Epidermal melanocyte (primary cell): ENCODE data around the gene PAF1.
A peak's percentile ranks its signal among the peaks of the same experiment; 100 is the strongest.

Experiments
- DNase-seq: peaks from one replicate; pipeline ENCODE4 v3.0.0; 2011; ENCODE audit warnings: low spot score; ENCODE audit not compliant: insufficient read length

Gene PAF1

GRCh38 chr19:39406656-39407409, 15.9 kb upstream of the PAF1 start, which contains the start of gene ZFP36:
ZFP36 (plus strand) TSS chr19:39406847; CDS start chr19:39406905, 58 bp downstream.
- peak; percentile 92 for DNase-seq

GRCh38 chr19:39405958-39406655, 15.2 kb upstream of the PAF1 start:
- DNase-seq: no peak

- DNase-seq: no peak
These were observed 14.5 kb upstream of the PAF1 start for GRCh38 chr19:39405261-39405957.

- peak; percentile 75 for DNase-seq
These were observed 12.7 kb upstream of the PAF1 start for GRCh38 chr19:39403331-39404312.

GRCh38 chr19:39402346-39403300, 11.7 kb upstream of the PAF1 start:
- peak; percentile 83 for DNase-seq

DNA sequence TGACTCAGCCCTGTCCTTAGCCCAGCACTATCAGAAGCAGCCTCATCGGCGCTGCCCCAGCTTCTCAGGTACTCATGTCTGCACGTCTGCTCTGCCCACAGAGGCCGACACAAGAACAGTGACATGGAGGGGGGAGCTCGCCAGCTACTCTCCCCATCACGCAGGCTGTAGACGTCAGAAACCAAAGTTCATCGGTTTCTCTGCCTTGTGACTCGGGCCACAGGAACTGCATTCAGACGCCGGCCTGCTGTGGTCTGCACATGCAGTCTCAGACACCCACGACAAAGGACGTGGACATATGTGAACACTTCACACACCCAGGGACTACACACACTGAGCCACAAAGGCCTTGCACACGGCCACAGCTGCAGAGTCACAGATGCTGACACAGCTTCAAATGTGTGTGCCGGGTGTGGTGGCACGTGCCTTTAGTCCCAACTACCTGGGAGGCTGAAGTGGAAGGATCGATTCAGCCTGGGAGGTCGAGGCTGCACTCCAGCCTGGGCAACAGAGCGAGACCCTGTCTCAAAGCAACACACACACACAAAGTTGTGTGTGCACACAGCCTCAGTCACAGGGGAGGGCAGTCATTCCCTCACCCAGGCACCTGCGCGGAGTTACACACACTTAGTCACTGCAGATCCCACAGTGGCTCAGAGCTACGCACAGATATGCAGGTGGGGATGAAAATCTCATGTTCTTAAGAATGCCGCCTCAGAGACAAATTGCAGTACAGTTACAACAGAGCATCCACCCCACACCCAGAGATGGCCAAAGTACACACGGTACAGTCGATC, 10.8 kb upstream of the PAF1 start:
- no peak for DNase-seq

DNA sequence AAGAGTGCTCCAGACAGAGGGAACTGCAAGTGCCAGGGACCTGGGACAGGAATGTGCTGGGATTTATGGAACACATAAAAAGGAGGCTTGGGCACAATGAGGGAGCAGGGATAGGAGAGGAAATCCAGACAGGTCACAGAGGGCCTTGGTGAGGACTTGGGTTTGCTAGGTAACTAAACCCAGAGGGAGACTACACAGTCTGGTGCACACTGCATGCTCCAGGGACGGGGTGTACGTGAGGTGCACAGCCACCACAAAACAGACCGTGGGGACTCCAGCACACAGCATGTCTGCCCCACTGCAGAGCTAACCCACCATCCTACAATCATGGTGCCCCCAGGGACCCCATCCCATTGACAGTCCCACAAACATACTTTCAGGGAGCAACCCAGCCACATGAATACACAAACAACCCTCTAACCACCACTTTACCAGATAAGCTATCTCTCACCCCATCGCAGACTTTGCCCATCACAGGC, 10.2 kb upstream of the PAF1 start:
- DNase-seq: no peak

- no peak for DNase-seq
These were observed 9.2 kb upstream of the PAF1 start for GRCh38 chr19:39400061-39400460.

- DNase-seq: no peak
These were observed 8.8 kb upstream of the PAF1 start for GRCh38 chr19:39399668-39400050.

DNA sequence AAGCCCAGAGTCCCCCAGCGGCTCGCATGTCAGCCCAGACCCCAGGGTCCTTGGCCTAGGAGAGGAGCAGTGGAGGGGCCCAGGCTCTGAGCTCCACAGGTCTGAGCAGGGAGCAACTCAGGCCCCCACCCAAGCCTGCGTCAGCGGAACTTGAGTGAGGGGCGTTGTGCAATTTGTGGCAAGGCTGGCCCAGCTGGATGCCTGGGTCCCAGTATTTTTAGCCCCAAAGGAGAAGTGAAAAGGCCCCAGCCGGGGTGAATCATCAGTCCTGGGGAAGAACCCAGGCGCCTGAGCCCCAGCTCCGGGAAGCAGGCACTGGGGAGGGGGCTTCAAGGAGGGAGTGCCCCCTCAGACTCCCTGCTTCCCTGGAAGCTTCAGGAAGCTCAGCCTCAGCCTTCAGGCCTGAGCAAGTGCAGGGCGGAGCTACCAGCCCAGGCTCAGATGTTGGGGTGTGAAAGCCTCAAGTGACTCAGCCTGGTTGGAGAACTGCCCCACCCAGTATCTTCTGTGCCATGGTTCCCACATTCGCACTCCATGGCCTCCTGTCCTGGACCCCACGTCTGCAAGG, 7.5 kb upstream of the PAF1 start:
- DNase-seq: no peak

- DNase-seq: peak; percentile 83
These were observed 6.7 kb upstream of the PAF1 start for GRCh38 chr19:39397360-39398296.

DNA sequence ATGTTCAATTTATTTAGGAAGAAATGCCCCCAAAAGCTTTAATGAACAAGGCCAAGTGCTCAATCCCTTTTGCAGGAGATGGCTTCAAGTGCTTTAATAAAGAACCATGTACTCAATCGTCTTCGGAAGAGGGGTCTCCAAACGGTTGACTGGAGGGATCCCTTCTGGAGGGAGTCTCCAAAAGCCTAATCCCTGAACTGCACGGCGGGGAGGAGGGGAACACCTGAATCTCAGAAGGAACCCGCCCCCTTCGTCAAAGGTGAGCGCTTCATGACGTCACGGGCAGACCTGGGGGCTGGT, 505 bp downstream of the PAF1 start:
- no peak for DNase-seq

DNA sequence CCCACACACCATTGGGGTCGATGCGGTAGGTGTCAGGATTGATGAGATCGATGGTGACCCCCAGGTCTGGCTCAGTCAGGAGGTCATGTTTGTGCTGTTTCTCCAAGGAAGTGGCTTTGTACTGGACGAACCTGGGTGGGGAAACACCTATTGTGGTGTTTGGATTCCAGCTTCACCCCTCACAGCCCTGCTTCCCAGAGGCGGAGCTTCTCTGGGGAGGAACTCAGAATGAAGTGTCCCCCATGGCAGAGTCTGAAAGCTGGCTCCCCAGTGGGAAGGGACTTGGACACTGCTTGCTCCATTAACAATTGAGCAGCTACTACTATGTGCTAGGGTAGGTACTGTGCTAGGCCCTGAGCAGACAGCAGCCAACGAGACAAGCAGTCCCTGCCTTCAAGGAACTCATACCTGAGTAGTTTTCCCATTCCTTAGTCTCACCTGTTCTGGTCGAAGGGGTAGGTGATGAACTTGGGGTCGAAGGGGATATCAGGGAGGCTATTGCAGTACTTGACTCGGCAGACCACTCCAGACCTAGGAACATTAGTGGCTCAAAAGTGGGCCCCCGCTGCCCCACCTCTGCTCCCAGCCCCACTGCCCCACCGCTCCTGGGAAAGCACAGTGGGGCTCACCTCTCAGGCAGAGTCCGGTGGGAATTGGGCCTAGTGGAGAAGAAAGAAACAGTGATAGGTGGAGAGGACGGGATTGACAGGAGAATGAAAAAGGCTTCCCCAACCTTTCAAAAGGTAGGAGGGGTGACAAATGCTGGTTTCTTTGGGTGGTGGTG, 1.1 kb downstream of the PAF1 start:
- no peak for DNase-seq

DNA sequence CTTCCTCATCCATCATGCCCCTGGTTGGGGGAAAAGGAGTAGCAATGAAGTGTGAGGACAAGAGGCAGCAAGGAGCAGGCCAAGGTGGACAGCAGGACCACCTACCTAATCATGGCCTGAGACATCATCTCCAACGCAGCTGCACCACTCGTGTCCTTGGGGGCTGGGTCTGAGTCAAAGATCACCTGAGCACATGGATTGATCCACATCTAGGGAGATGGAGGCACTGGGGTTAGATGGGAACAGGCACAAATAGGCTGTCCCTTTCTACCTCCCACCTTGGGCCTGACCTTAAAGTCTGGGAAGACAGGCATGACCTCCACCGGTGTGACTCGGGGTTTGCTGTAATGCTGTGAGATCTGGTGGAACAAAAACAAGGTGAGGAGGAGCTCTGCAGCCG, 2.2 kb downstream of the PAF1 start:
- no peak for DNase-seq

DNA sequence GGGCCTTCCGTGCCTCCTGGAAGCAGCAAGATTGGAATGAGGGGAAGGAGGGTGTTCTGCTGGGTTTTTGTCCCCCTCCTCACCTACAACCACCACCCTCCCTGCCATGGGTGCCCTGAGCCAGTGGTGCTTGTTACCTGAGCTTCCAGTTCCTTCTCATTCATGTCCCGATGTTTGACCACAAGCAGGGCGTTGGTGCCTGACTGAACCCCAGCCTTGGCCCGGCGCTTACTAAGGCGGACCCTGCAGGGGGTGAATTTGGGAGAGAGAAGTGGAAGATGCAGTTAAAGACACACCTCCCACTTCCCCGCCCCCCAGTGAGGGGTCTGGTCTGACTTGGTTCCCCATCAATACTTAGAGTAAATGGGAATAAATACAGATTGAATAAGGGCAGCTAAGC, 4.3 kb downstream of the PAF1 start:
- DNase-seq: no peak

DNA sequence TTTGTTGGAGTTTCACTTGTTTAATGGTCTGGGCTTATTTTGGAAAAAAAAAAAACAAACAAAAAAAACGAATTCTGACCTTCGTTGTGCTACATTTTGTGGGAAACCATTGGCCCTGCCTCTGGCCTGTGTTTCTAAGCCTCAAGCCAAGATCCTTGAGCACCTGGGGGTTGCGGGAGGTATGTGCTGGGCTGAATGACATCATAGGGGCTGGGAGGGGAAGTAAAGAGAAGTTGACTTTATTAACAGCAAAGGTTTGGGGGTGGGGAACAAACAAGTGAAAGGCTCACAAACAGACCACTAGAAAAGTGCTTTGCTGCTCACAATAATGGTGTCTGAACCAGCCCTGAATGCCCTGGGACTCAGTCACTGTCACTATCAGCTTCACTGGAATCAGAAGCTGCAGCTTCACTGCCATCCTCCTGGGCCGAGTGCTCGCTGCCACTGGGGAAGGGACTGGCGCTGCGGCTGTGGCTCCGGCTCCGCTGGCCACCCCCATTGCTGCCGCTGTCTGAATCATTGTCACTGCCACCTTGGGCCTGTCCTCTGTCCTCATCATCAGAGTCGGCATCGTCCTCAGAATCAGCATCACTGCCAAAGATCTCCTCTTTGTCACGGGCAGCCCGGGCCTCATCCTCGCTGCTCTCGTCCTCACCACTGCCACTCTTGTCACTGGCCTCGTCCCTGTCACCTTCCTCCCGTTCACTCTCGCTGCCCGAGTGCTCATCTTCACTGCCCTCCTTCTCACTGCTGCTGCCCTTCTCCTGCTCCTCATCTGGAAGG, 5.1 kb downstream of the PAF1 start:
- no peak for DNase-seq
